ENCODE measurements around the gene ST3GAL4.

GRCh38 chr11:126416542-126417090 is 61.1 kb downstream of the ST3GAL4 start:
- TF ChIP-seq CTCF (conservative IDR thresholded peaks at IDR 0.05; ENCODE audit: low read length) (no peak), EZH2phosphoT487 (IDR thresholded peaks at IDR 0.05; ENCODE audit: borderline replicate concordance) (no peak)
